ENCODE data around the gene SLC7A8.
A peak's percentile ranks its signal among the peaks of the same experiment; 100 is the strongest.
"Not testable (repeated sequence)": the region's sequence is repeated elsewhere in the genome, so short reads cannot be mapped to it uniquely, and the experiment has no call there.

SLC7A8 gene

GRCh38 chr14:23113431-23114119 is 69.9 kb downstream of the SLC7A8 start:
- peak; percentile 81 for DNase-seq (ENCODE audit: low read depth)

- DNase-seq (ENCODE audit: low read depth) = no peak
Observed at GRCh38 chr14:23112359-23113178, 70.9 kb downstream of the SLC7A8 start.

- DNase-seq (ENCODE audit: low read depth) = no peak
Observed at GRCh38 chr14:23110579-23111365, 72.7 kb downstream of the SLC7A8 start.

- no peak for DNase-seq (ENCODE audit: low read depth)
Observed at GRCh38 chr14:23109769-23110168, 73.7 kb downstream of the SLC7A8 start.

GRCh38 chr14:23108169-23108568 is 75.3 kb downstream of the SLC7A8 start:
- not testable (repeated sequence) for DNase-seq (ENCODE audit: low read depth)

GRCh38 chr14:23107620-23108019 is 75.8 kb downstream of the SLC7A8 start:
- not testable (repeated sequence) for DNase-seq (ENCODE audit: low read depth)

GRCh38 chr14:23106747-23107045 is 76.8 kb downstream of the SLC7A8 start:
- no peak for DNase-seq (ENCODE audit: low read depth)

GRCh38 chr14:23105348-23105824 is 78.1 kb downstream of the SLC7A8 start:
- no peak for DNase-seq (ENCODE audit: low read depth)

GRCh38 chr14:23104591-23105347 is 78.7 kb downstream of the SLC7A8 start, which contains the start of gene CIROP:
TSS of gene CIROP (minus strand) at chr14:23104989. CDS start at chr14:23104920, 69 bp downstream.
- DNase-seq (ENCODE audit: low read depth) = no peak

- DNase-seq (ENCODE audit: low read depth) = no peak
Observed at GRCh38 chr14:23104070-23104590, 79.3 kb downstream of the SLC7A8 start.

GRCh38 chr14:23103581-23103980 is 79.9 kb downstream of the SLC7A8 start:
- DNase-seq (ENCODE audit: low read depth) = no peak

- no peak for DNase-seq (ENCODE audit: low read depth)
Observed at GRCh38 chr14:23102801-23103200, 80.7 kb downstream of the SLC7A8 start.

GRCh38 chr14:23101986-23102625 is 81.4 kb downstream of the SLC7A8 start:
- no peak for DNase-seq (ENCODE audit: low read depth)

GRCh38 chr14:23101213-23101970 is 82.1 kb downstream of the SLC7A8 start:
- DNase-seq (ENCODE audit: low read depth) = no peak

- DNase-seq (ENCODE audit: low read depth) = no peak
Observed at GRCh38 chr14:23099212-23099861, 84.1 kb downstream of the SLC7A8 start.

GRCh38 chr14:23097786-23098185 is 85.7 kb downstream of the SLC7A8 start:
- no peak for DNase-seq (ENCODE audit: low read depth)

GRCh38 chr14:23095196-23096108 is 88.0 kb downstream of the SLC7A8 start, which contains the start of gene C14orf119:
TSS of gene C14orf119 (plus strand) at chr14:23095505. CDS start at chr14:23097659, 2,154 bp downstream.
- peak; percentile 99 for DNase-seq (ENCODE audit: low read depth)

- DNase-seq (ENCODE audit: low read depth) = peak; percentile 75
Observed at GRCh38 chr14:23094666-23095195, 88.7 kb downstream of the SLC7A8 start, which contains the start of gene ACIN1. TSS of gene ACIN1 (minus strand) at chr14:23095136. CDS start at chr14:23095112, 24 bp downstream.
